ENCODE measurements around the gene RAB14. TPM values are rescaled to one million over a fixed set of nuclear protein-coding genes. Genes with fewer than 3 reads are reported as not detected.
A peak's percentile ranks its signal among the peaks of the same experiment; 100 is the strongest.

Gene RAB14
- total RNA-seq, 1 donor from 2014 or later: 63.8 TPM

- no peak overlapping the region for H3K4me3 Mint-ChIP-seq
- POLR2A ChIA-PET: no interaction called here
- DNase-seq (no peak), ATAC-seq (ENCODE audit: low read depth) (peak; percentile 25)
- intact Hi-C loops (cut with micrococcal nuclease): no loop called here
- H3K4me1 Mint-ChIP-seq: peaks cover 16% of the 10 kb centered on the region
- no peaks in the 10 kb centered on the region for H3K9me3 Mint-ChIP-seq
- H3K36me3 Mint-ChIP-seq (ENCODE audit: low read depth): peaks cover 12% of the 10 kb centered on the region
- CTCF ChIA-PET: interaction anchor here (1.1 to 1.2 kb wide), 2 partner anchors 8 to 58 kb away, joined by 3 to 4 read pairs; no protein-coding TSS in a partner anchor
- H3K27ac Mint-ChIP-seq: no peak overlapping the region
- no peak for TF ChIP-seq CTCF (IDR thresholded peaks at IDR 0.05)
- no peaks in the 10 kb centered on the region for H3K27me3 Mint-ChIP-seq
Measured at GRCh38 chr9:121220996-121221663, 19.5 kb upstream of the RAB14 start.

- no peaks in the 10 kb centered on the region for H3K27me3 Mint-ChIP-seq
- TF ChIP-seq CTCF (IDR thresholded peaks at IDR 0.05): no peak
- no peak overlapping the region for H3K27ac Mint-ChIP-seq
- H3K4me3 Mint-ChIP-seq: no peak overlapping the region
- no peak for ATAC-seq (ENCODE audit: low read depth)
- no peak for DNase-seq
- peaks cover 19% of the 10 kb centered on the region for H3K36me3 Mint-ChIP-seq (ENCODE audit: low read depth)
- H3K4me1 Mint-ChIP-seq: peaks cover 16% of the 10 kb centered on the region
- intact Hi-C loops (cut with micrococcal nuclease): no loop called here
- H3K9me3 Mint-ChIP-seq: no peaks in the 10 kb centered on the region
- ChIA-PET CTCF (no interaction called here), POLR2A (no interaction called here)
Measured at GRCh38 chr9:121219530-121219929, 17.9 kb upstream of the RAB14 start.

DNA sequence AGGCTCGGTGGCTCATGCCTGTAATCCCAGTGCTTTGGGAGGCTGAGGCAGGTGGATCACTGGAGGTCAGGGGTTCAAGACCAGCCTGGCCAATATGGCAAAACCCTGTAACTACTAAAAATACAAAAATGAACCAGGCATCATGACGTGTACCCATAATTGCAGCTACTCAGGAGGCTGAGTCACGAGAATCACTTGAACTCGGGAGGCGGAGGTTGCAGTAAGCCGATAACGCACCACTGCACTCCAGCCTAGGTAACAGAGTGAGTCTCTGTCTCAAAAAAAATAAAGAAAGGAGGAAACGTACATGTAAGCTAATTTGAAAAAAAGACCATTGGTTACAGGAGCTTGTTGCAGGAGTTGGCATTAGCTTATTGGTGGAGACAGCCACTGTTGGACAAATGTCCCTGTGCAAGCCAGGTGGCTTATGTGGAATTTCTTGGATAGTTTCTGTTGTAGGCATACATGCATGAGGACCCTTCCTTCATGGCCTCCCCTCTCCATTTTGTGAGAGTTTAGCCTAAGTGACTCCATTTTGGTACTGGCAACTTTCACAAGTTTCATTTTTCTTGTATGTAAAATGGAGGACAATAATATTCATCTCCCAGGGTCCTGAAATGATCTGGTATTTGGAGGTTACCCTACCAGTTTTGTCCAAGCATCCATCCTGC, 16.8 kb upstream of the RAB14 start:
- ChIA-PET CTCF (no interaction called here), POLR2A (no interaction called here)
- no peaks in the 10 kb centered on the region for H3K9me3 Mint-ChIP-seq
- DNase-seq (no peak), ATAC-seq (ENCODE audit: low read depth) (peak; percentile 45)
- H3K36me3 Mint-ChIP-seq (ENCODE audit: low read depth): peaks cover 21% of the 10 kb centered on the region
- intact Hi-C loops (cut with micrococcal nuclease): no loop called here
- no peak for TF ChIP-seq CTCF (IDR thresholded peaks at IDR 0.05)
- peak overlapping the region; percentile 11 for H3K27ac Mint-ChIP-seq
- no peak overlapping the region for H3K4me3 Mint-ChIP-seq
- no peaks in the 10 kb centered on the region for H3K27me3 Mint-ChIP-seq
- peaks cover 20% of the 10 kb centered on the region for H3K4me1 Mint-ChIP-seq

GRCh38 chr9:121217609-121218292, 16.1 kb upstream of the RAB14 start:
- no peak for DNase-seq
- intact Hi-C loops (cut with micrococcal nuclease): no loop called here
- Mint-ChIP-seq H3K36me3 (ENCODE audit: low read depth) (peaks cover 26% of the 10 kb centered on the region), H3K9me3 (no peaks in the 10 kb centered on the region), H3K27me3 (no peaks in the 10 kb centered on the region), H3K4me3 (no peak overlapping the region), H3K4me1 (peaks cover 26% of the 10 kb centered on the region), H3K27ac (peak overlapping the region; percentile 11)
- no peak for TF ChIP-seq CTCF (IDR thresholded peaks at IDR 0.05)
- ChIA-PET POLR2A (no interaction called here), CTCF (no interaction called here)
- ATAC-seq (ENCODE audit: low read depth): peak; percentile 63

DNA sequence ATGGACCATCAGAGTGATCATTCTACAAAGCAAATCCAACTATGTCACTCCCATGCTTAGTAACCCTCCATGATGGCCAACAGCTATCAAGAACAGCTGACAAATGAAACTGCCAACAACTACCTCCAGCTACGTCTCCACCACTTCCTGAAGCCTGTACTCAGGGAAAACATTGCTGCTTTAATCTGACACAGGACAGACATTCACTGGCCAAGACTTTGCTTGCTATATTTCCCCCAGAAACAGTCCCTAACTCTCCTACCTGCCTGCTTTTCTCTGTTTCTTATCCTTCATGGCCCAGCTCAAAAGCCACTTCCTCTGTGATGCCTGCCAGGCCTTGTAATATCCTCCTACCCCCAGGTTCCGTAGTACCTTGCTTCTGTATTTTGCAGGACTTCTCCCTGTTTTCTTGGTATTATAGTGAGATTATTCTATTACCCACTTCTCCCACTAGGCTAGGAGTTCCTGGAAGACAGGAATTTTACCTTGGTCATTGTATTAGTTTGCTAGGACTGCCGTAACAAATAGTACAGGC, 14.7 kb upstream of the RAB14 start:
- intact Hi-C loops (cut with micrococcal nuclease): no loop called here
- no peak for TF ChIP-seq CTCF (IDR thresholded peaks at IDR 0.05)
- peaks cover 34% of the 10 kb centered on the region for H3K36me3 Mint-ChIP-seq (ENCODE audit: low read depth)
- peaks cover 23% of the 10 kb centered on the region for H3K4me1 Mint-ChIP-seq
- no peak overlapping the region for H3K27ac Mint-ChIP-seq
- no peaks in the 10 kb centered on the region for H3K9me3 Mint-ChIP-seq
- ChIA-PET POLR2A (no interaction called here), CTCF (interaction anchor here (0.9 to 1.1 kb wide), 2 partner anchors 103 to 183 kb away, joined by 3 read pairs; no protein-coding TSS in a partner anchor)
- no peak for DNase-seq
- no peak overlapping the region for H3K4me3 Mint-ChIP-seq
- no peak for ATAC-seq (ENCODE audit: low read depth)
- no peaks in the 10 kb centered on the region for H3K27me3 Mint-ChIP-seq
